ENCODE measurements around the gene TMEM201. TPM values are rescaled to one million over a fixed set of nuclear protein-coding genes. Genes with fewer than 3 reads are reported as not detected.

Gene TMEM201
- polyA plus RNA-seq, 1 of the 3 experiments (the other 2 are of a cell fraction) = 8.2 TPM

GRCh38 chr1:9544926-9545325 lies 43.8 kb upstream of the TMEM201 start:
- H2AFZ ChIP-seq (ENCODE audit: low read depth) = no peak overlapping the region
- H3K4me1 ChIP-seq (ENCODE audit: control insufficient read depth in 1 of 2, insufficient read depth in 2 of 2, low read depth in 1 of 2, low read length in 1 of 2) = peaks cover 0 to 3% of the 10 kb centered on the region in 2 experiments; a peak in 2 of 4 replicates
- H3K4me2 ChIP-seq = no peak overlapping the region
- ChIA-PET POLR2A (no interaction called here), CTCF (no interaction called here)
- WGBS (ENCODE audit: low lambda C conversion rate) = 98% methylated on average over 3 of the region's 3 CpGs
- no peaks in the 10 kb centered on the region for H3K9me3 ChIP-seq
- no peak overlapping the region for H3K27ac ChIP-seq (ENCODE audit: low read depth in 2 of 2, low read length in 1 of 2)
- H3F3A ChIP-seq (replicated peaks; ENCODE audit: insufficient read depth) = peaks cover 6% of the 10 kb centered on the region
- no peak for DNase-seq
- TF ChIP-seq POLR2AphosphoS5 (IDR thresholded peaks at IDR 0.05; ENCODE audit: low read depth, low read length) (no peak), EP300 (IDR thresholded peaks at IDR 0.05; ENCODE audit: borderline replicate concordance in 1 of 2, low read depth in 1 of 2, low read length in 1 of 2) (no peak), MAX (IDR thresholded peaks at IDR 0.05; ENCODE audit: low read depth) (no peak), YY1 (IDR thresholded peaks at IDR 0.05; ENCODE audit: low read depth) (no peak), SMC3 (IDR thresholded peaks at IDR 0.05; ENCODE audit: low read depth, low read length) (no peak), SIN3A (IDR thresholded peaks at IDR 0.05; ENCODE audit: borderline replicate concordance, low read depth, low read length) (no peak), TAF1 (IDR thresholded peaks at IDR 0.05; ENCODE audit: borderline replicate concordance, low read depth, low read length) (no peak), EZH2phosphoT487 (IDR thresholded peaks at IDR 0.05; ENCODE audit: borderline replicate concordance, low read depth) (no peak), NFIC (IDR thresholded peaks at IDR 0.05; ENCODE audit: borderline replicate concordance) (no peak), TEAD4 (IDR thresholded peaks at IDR 0.05; ENCODE audit: borderline replicate concordance, insufficient read depth) (no peak), USF1 (IDR thresholded peaks at IDR 0.05; ENCODE audit: borderline replicate concordance, low read depth) (no peak)
- no peaks in the 10 kb centered on the region for H3K9me2 ChIP-seq
- H3K9ac ChIP-seq = no peak overlapping the region
- H4K20me1 ChIP-seq (ENCODE audit: insufficient read depth) = peaks cover 32% of the 10 kb centered on the region
- H3K4me3 ChIP-seq (ENCODE audit: low read depth in 2 of 2, low read length in 1 of 2) = no peak overlapping the region
- no peaks in the 10 kb centered on the region for H3K27me3 ChIP-seq (ENCODE audit: insufficient read depth)
- no peaks in the 10 kb centered on the region for H3K36me3 ChIP-seq (replicated peaks in 1 of 2; ENCODE audit: control insufficient read depth in 1 of 2, insufficient read depth in 2 of 2, low read length in 1 of 2)
- peaks cover 92% of the 10 kb centered on the region for H3K79me2 ChIP-seq (ENCODE audit: insufficient read depth)

GRCh38 chr1:9549955-9550546 lies 38.7 kb upstream of the TMEM201 start:
- Histone ChIP-seq H3K4me2 (no peak overlapping the region), H3K79me2 (ENCODE audit: insufficient read depth) (peaks cover 74% of the 10 kb centered on the region), H3K4me1 (ENCODE audit: control insufficient read depth in 1 of 2, insufficient read depth in 2 of 2, low read depth in 1 of 2, low read length in 1 of 2) (peaks cover 0 to 3% of the 10 kb centered on the region in 2 experiments; a peak in 1 of 4 replicates), H3K9me2 (no peaks in the 10 kb centered on the region), H3K27ac (ENCODE audit: low read depth in 2 of 2, low read length in 1 of 2) (no peak overlapping the region), H3K27me3 (ENCODE audit: insufficient read depth) (no peaks in the 10 kb centered on the region), H3K9me3 (no peaks in the 10 kb centered on the region), H3K36me3 (replicated peaks in 1 of 2; ENCODE audit: control insufficient read depth in 1 of 2, insufficient read depth in 2 of 2, low read length in 1 of 2) (peaks cover 0 to 4% of the 10 kb centered on the region in 2 experiments), H2AFZ (ENCODE audit: low read depth) (no peak overlapping the region), H3F3A (replicated peaks; ENCODE audit: insufficient read depth) (no peaks in the 10 kb centered on the region), H3K4me3 (ENCODE audit: low read depth in 2 of 2, low read length in 1 of 2) (no peak overlapping the region), H3K9ac (no peak overlapping the region), H4K20me1 (ENCODE audit: insufficient read depth) (peaks cover 14% of the 10 kb centered on the region; the same call in 1 of the 2 replicates)
- TF ChIP-seq GATA2 (CRISPR knock-in tag; IDR thresholded peaks at IDR 0.05) (no peak), RFX5 (IDR thresholded peaks at IDR 0.05; ENCODE audit: low read length) (no peak), EZH2phosphoT487 (IDR thresholded peaks at IDR 0.05; ENCODE audit: borderline replicate concordance, low read depth) (no peak), CHD2 (IDR thresholded peaks at IDR 0.05; ENCODE audit: low read length, partially characterized antibody) (no peak)
- no peak for DNase-seq
- 98% methylated on average over 6 of the region's 6 CpGs for WGBS (ENCODE audit: low lambda C conversion rate)
- ChIA-PET POLR2A (no interaction called here), CTCF (interaction anchor here (1.0 to 1.3 kb wide), 2 partner anchors 10 to 29 kb away, joined by 4 to 6 read pairs; no protein-coding TSS in a partner anchor)

All from SK-N-SH (cell line).